Prostate gland (tissue), 1 donor: ENCODE data around the gene KIFC1.

Experiments
- POLR2A ChIP-seq: fragments of 450-650 bp; IDR thresholded peaks from one replicate; pipeline ENCODE4 v1.6.1; 2016; ENCODE audit warnings: antibody characterized with exemption, mild to moderate bottlenecking
- POLR2AphosphoS5 ChIP-seq: sonication (generic); formaldehyde crosslinking; IDR thresholded peaks from one replicate; pipeline ENCODE4 v1.6.1; 2017; ENCODE audit warnings: antibody characterized with exemption

GRCh38 chr6:33417903-33418689, 26.5 kb downstream of the KIFC1 start, which contains the start of gene CUTA:
- TF ChIP-seq POLR2A (peak; percentile 72), POLR2AphosphoS5 (peak; percentile 100)
